NCI-H524 treated with DMSO at 0.1 percent for 48 hours (cell line): ENCODE results near the gene PPIL1.

Source experiments
- DNase-seq: peaks from one replicate; lab custom pipeline; 2025; lab: John Stamatoyannopoulos, UW

Gene PPIL1

DNA sequence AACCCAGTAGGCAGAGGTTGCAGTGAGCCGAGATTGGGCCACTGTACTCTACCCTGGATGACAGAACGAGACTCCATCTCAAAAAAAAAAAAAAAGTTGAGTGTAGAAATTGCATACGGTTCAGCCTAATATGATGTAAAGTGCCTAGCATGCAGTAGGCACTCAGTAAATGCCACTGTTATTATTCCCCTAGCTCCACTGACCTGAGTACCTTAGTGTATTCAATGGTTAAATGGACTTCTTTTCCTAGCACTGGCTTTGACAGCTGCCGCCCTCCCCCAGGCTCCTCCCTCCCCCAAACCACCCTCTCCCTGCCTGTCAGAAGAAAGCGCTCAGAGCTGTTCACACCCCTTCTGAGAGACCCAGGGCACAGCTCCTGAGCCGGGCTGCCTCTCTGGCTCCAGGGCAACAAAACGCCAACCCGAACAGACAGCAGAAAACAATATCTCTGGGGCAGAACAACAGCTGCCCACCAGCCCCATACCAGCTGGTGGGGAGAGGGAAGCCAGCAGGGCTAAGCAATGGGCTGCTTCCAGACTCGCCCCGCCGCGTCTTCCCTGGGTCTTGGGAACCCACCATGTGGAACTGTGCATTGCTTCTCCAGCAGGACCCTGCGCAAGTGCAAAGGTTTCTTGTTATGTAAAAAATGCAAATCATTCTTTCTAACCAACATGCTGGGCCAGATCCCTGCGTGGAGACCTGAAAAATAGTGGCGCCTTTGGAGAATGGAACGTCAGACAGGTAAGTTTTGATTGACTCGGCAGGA, 39.8 kb downstream of the PPIL1 start:
- peak; percentile 74 for DNase-seq

DNA sequence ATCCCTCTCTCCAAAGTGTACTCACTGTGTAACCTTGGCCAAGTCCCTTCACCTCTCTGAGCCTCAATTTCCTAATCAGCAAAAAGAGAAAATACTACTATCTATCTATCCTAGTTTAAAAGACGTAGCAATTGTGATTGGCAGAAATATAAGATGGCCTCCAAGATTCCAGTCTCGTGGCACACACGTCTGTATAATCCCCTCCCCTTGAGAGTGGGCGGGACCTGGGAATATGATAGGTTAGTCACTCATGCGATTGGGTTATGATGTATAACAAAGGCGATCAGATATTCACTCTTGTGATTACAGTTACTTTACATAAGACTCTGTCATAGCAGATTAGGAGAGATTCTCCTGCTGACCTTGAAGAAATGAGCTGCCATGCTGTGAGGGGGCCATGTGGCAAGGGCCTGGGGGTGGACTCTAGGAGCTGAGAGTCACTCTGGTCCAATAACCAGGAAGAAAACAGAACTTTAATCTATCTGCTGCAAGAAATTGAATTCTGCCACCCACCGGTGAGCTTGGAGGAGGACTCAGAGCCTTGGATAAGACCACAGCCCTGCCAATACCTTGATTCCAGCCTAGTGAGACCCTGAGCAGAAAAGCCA, 41.3 kb downstream of the PPIL1 start:
- DNase-seq = no peak

DNA sequence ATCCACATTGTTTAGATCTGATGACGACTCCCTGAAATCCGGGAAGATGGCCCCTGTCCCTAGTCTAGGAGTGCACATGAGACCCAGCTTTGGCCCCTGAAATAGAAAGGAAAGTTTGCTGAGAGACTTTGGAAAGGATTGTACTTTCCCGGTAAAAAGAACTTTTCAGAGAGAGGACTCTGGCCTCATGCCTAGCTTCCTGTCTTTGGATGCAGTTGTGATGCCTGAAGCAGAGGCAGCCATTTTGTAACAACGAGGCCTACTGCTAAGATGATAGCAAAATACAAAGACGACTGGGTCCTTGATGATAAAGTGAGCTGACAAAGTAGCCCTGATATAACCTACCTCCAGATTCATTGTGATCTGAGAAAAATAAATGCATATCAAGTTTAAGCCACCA, 42.3 kb downstream of the PPIL1 start:
- DNase-seq = no peak

DNA sequence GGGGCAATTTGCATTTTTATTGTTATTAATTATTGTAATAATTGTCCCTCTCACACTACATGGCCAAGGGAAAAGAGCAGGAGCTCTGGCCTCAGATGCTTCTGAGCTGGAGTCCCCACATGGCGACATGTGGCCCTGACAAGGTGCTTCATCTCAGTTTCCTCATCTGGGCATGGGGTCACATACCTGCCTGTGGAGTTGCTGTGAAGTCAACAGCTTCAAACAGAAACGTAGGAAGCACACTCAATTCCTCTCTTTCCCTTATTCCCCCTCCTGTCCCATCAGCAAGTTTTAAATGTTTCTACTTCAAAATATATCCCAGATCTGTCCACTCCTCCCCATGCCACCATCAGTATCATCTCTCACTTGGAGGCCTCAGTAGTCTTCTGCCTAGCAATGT, 44.0 kb downstream of the PPIL1 start:
- no peak for DNase-seq

DNA sequence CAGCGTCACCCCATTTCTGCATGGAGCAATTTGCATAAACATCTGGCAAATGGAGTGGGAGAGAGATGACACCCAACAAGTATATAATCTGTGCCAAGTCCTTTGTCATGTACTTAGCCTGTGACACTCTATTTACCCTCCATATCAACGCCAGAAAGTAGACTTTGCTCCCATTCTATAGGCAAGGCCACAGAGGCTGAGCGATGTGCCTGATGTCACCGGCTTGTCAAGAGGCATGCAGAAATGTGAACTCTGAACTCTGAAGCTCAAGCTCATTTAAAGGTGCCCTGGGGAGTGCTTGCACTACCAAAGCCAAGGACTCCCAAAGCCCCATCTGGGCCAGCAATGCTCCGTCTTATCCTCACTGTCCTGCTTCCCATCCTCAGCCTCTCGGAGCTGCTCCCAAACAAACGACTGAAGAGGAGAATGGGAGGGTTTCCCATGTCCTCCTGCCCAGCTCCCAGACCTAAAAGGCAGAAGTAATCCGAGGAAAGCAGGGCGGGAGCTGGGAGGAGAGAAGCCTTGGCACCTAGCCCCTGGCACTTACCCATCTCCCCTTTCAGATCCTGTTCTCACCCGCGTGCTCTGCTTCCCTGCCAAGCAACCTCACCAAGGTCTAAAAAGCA, 44.6 kb downstream of the PPIL1 start:
- DNase-seq = no peak

DNA sequence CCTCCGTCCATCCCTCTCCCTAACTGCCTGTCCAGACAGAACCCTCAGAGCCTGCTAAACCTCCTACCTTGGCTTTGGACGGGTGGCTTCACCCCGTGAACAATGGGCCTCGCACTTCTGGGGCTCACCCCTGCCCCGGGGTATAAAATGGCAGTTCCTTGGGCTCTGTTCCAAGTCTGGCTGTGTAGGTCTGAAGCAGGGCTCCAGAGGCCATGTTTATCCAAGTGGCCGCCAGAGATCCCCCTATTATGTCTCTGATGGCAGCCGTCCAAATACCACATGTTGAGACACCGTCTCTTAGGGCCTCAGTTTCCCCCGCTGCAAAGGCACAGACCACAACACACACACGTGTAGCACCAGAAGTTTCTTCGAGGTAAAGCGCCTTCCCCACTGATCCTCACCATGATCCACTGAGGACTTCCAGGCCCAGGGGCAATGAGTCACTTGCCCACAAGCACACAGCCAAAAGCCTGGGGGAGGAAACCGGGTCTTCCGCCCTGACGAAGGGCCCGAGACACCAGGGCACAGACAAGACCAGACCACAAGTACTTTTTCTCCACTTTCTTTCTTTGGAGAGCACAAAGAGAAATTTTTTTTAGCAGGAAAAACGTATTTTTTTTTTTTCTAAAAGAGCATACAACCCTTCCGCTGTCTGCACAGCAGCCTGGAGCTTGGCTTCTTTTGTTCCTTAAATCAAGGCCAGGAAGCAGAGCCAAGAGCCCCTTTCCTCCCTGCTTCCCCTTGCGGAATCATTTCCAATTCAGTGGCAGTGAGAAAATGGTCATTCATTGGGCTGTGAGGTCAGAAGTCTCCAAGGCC, 47.1 kb downstream of the PPIL1 start:
- DNase-seq = no peak

DNA sequence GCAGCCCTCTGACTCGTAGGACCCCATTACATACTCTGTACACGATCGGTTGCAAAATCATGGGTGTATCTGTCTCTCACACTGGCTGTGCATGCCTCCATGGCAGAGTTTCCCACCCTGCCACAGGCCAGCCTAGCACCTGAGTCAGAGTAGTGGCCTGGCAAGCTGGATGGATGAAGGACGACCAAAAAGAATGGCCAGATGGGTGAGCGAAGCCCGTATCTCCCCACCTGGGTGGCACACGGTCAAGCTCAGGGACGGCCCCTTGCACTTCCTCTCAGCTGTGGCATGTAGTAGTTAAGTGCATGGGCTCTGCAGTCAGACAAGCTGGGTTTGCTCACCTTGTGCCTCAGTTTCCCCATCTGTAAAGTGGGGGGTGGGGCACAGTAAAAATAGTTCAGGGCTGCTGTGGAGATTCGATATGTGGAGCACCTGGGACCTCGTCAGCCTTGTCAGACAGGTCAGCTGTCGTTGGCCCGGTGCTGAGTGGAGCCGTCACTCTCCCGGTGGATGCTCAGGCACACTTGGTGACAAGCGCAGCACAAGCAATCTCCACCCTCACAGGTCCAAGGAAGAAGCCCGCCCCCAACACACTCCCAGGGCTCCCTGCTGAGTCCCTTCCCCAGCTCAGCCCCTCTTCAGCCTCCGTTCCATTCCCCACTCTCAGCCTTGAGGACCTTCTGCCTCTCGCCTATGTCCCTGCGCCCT, 47.9 kb downstream of the PPIL1 start:
- no peak for DNase-seq

DNA sequence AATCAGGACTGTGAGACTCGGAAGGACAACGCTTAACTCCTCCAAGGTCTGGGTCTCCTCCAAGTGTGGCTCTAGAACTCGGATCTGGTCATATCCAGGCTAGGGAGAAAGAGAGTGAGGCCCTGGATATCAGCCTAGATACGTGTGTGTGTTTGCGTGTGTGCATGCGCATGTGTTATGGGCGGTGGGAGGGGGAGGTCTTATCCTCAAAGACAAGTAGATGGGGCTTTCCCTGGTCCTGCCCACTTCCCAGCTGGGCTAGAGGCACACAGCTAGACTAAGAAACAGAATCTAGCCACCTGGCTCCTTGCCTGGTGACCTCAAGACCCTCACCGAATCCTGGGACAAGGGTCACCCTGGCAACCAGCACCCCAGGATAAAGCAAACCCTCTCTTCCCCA, 48.6 kb downstream of the PPIL1 start:
- no peak for DNase-seq

DNA sequence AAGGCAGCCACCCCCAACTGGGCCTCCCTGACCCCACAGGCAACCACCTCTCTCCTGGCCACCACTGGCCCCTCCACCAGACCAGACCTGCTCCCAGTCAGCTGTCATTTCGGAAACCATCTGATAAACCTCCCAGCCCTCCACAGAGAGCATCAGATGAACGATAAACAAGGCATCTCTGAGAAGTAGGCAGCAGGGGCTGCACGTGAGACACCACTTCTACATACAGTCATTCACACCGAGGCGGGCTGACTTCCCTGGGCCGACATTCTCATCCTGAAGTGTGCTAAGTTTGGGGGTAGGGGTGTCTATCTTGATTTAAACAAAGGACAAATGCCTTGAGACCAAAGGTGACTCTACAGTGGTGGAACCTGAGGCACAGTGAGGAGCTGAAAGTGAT, 49.2 kb downstream of the PPIL1 start:
- DNase-seq = no peak

DNA sequence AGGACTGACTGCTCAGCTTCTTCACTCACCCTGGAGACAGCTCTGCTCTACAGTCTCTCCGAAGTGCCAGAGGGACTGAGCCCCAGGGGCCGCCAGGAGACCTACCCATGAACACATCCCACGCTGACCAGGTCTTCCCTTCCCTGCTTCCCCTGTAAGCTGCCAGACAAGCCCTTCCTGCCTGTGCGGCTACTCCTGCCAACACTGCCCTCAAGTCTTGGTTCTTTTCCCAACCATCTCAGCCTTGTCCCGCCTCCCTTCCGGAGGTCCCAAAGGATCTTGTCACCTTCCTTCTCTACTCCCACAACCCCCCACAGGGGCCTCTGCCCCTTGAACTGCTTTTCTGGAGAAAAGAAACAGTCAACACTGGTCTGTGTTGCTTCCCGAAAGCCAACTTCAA, 50.4 kb downstream of the PPIL1 start:
- no peak for DNase-seq

DNA sequence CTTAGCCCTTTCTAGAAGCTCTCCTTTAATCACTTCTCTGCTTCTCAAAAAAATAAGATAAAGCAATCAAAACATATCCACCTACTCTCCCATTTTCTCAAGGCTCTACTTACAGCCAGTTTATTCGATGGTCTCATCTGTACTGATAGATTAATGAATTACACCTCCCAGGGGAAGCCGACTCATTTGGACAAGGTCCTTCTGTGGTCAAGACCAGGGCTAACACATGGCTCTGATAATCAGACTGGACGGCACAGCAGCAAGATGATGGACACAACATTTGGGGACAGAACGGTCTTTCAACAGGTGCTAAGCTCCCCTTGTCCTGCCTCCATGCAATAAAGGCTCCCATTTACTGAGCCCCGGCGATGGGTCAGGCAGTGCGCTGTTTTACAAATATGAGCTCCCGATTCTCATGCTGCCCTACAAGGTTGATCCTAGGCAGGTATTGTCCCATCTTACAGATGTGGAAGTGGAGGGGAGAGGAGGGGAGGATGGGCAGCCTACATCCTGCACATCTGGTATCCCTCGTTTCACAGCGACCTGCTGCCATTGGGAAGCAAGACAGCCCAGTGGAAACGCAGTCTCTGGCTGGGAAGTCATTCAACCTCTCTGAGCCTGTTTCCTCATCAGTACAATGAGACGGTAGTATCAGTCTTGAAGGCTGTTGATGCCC, 51.0 kb downstream of the PPIL1 start:
- DNase-seq = no peak

DNA sequence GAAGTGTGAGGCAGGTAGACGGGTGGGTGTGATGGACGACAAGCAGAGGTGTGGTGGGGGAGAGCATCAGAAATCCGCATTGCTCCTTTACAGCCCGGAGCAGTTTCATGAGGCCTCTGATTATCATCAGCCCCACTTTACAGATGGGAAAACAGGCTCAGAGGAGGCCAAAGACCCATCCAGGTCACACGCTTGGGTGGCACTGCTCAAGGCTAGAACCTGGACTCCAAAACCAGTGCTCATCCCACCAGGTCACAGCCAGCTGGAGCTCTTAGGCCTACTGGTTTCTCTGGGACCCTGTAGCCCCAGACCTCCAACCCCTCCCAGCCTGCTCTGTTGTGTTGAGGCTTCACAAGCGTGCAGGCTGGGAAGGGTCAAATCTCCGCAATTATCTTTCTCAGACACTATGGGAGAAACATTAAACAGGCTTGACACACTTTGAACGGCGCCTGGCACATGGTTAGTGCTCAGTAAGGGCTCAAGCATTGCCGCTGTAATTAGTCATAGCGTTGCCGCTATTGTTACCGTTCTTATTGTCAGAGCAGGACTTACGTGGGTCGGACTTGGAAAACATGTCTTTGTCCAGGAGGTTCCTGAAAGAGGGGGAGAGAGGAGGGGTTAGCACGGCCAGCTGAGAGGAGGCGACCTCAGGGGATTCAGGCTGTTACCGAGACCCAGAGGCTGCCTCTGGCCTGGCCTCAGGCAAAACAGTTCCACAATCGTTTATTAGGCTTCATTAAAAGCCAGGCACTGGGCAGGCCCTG, 51.9 kb downstream of the PPIL1 start:
- DNase-seq = no peak

DNA sequence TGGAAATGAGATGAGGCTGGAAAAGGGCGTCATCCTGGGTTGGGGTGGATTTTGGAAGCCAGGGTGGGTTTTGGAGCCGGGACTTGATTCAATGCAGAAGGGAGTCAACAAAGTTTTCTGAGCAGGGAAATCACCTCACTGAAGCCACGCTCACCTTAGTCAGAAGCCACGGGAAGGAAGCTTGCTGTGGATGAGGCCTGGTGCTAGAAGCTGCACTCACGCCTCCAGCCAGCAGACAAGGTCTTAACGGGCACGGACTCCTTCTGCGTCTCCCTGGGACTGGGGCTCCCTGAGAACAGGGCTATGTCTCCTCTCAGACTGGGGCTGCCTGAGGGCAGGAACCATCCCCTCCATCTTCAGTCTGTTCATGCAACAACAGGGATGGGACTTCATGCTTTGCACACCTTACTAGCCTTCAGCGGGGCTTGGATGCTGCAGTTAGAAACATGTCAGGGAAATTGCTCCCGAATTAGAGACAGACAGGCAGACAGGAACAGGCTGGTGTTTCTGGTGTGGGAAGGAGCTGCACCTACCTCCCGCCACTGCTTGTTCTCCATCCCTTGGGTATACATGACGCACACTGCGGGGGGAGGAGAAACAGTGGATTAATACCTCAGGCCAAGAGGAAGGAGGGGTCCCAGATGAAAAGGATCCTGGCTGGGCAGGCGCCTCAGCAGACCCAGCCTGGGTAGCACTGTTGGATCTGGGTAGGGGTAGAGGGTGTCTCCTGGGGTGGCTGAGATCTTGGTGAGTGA, 52.8 kb downstream of the PPIL1 start:
- no peak for DNase-seq

DNA sequence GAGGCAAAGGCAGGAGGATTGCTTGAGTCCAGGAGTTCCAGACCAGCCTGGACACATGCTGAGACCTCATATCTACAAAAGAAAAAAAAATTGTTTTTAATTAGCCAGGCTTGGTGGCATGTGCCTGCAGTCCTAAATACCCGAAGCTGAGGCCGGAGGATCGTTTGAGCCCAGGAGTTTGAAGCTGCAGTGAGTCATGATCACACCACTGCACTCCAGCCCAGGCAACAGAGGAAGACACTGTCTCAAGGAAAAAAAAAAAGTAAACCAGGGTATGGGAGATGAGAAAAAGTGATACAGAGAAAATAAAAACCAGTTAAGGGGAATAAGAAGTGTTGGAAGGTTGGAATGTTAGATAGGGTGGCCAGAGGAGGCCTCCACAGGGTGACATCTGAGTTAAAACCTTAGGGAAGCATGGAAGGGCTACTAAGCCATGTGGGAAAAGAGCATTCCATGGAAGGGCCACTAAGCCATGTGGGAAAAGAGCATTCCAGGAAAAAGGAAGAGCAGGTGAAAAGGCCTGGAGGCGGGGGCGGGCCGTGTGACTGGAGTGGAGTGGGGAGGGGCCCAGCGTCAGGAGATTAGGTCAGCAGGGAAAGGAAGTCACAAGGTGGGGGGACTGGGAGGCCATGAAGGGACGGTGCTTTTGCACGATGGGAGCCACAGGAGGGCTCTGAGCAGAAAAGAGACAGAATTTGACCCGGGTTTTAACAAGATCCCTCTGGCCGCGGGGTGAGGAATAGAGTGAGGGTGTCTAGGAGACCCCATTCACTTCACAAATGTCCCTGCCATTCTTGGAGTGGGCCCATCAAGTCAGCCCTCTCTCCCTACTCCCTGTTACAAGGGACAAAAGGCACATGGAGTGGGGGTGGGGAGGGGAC, 53.7 kb downstream of the PPIL1 start:
- DNase-seq = no peak

DNA sequence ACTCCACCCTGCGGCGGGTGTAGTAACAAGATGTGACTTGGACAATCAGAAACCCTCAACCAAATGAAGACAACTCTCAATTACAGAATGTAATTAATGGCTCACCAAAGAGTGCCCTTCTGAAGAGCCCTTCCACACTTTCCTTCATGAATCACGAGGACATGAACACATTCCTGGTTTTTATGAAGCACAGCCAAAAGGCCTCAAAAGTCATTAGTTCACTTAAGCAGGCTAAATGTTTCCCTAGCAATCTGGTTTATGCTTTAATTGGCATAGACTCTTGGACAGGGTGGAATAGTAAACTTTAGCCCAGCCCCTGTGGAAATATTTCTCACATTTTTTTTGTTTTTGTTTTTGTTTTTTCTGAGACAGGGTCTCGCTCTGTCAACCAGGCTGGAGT, 55.8 kb downstream of the PPIL1 start:
- DNase-seq = no peak

DNA sequence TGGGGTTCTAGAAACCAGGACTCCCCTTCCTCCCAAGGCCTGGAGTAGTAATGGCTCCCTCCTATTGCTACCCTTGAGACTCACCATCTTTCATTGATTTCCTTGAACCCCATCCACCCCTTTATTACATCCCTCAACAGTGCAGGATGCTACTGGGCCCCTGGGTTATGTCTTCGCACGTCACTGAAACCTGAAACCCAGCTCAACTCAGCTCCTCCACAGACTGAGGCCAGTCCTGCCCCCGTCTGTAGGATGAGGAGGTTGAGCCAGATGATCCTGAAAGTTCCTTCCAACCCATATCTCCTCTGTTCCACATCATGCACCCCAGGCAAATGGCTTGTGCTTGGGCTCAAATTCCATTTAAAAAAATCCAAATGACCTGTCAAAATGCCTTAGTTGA, 56.8 kb downstream of the PPIL1 start:
- no peak for DNase-seq

DNA sequence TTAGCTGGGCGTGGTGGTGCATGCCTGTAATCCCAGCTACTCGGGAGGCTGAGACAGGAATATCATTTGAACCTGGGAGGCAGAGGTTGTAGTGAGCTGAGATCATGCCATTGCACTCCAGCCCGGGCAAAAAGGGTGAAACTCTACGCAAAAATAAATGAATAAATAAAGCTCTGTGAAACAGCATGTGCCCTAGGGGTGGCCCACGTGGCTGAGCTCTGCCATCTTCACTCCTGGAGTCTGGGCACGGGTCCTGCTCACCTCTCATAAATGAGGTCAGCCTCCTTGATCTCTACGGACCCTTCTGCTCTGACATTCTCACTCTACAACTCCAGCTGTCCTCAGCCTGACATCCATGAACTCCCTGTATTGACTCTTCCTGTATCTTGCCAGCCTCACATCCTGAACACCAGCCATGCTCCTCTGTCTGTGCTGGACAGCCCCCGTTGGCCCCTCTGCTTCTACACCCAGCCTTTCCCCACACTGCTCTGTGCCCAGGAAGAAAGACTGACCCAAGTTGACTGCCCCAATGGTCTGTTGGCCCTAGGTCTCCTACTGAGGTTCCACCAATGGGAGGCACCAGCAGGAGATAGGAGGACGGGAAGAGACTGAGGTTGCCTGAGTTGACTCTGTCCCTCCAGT, 57.3 kb downstream of the PPIL1 start:
- no peak for DNase-seq

DNA sequence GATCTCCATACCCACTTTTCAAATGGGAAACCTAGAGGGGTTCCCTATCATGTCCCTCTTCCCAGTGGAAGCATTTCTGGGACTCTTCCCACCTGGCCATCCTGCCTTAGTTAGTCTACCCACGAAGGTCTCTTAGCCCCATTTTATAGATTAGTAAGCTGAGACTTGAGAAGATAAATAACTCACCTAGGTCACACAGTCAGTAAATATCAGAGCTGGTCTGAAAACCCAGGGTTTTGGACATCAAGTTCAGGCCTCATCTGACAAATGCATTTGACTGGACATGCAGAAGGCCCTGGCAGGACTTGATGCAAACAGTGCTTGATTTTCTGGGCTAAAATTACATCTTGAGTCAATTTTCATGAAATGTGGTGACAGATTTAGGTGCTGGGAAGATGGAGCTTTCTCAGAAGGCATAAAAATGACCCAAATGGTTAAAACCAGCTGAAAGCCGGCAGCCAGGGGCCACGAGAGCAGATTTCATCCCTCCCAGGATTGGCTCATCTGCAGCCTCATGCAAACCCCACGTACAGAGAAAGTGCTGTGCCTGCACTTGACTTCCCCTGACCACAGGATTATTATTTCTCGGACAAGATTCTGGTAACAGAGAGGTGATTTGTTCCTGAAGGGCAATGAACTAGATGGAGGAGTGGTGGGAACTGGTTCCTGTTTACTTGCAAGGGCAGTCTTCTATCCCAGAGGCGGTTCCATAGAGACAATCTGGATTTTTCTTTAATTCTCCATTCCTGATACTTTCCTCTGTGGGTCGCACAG, 58.5 kb downstream of the PPIL1 start:
- no peak for DNase-seq
